RWPE2 (cell line): ENCODE data around the gene SGSM2.

ENCODE experiments used
- ATAC-seq: fragments of 200-7000 bp; cut with Tn5 transposase; 3 replicates; pipeline ENCODE4 v1.9.1; 2021; ENCODE audit warnings: low read depth
- DNase-seq: peaks from one replicate; pipeline ENCODE4 v3.0.0-alpha.2; 2020; ENCODE audit warnings: low spot score
- H3K27ac ChIP-seq: fragments of 450-650 bp; 2 replicates; pipeline ENCODE4 v1.5.1; 2017; ENCODE audit warnings: mild to moderate bottlenecking; ENCODE audit not compliant: poor library complexity, severe bottlenecking
- H3K27me3 ChIP-seq: fragments of 250-450 bp; sonication (Bioruptor Pico); 2 replicates; pipeline ENCODE4 v1.5.1; 2021; ENCODE audit warnings: mild to moderate bottlenecking, moderate library complexity; ENCODE audit not compliant: insufficient read depth, poor library complexity, severe bottlenecking
- H3K36me3 ChIP-seq: fragments of 250-450 bp; sonication (Bioruptor Pico); 2 replicates; pipeline ENCODE4 v1.5.1; 2020; ENCODE audit warnings: low read depth, mild to moderate bottlenecking, moderate library complexity
- H3K4me1 ChIP-seq: fragments of 250-450 bp; sonication (Bioruptor Pico); 2 replicates; pipeline ENCODE4 v1.5.1; 2021; ENCODE audit warnings: mild to moderate bottlenecking, moderate library complexity; ENCODE audit not compliant: insufficient read depth, poor library complexity, severe bottlenecking
- H3K4me3 ChIP-seq: fragments of 250-450 bp; sonication (Bioruptor Pico); 2 replicates; pipeline ENCODE4 v1.5.1; 2021; ENCODE audit warnings: mild to moderate bottlenecking, moderate library complexity; ENCODE audit not compliant: severe bottlenecking
- H3K9me3 ChIP-seq: fragments of 250-450 bp; sonication (Bioruptor Pico); 2 replicates; pipeline ENCODE4 v1.5.1; 2021; ENCODE audit warnings: mild to moderate bottlenecking, moderate library complexity; ENCODE audit not compliant: severe bottlenecking
- CTCF ChIP-seq: fragments of 450-650 bp; IDR thresholded peaks from one replicate; pipeline ENCODE4 v1.5.1; 2017; ENCODE audit warnings: mild to moderate bottlenecking, moderate library complexity; ENCODE audit not compliant: poor library complexity, severe bottlenecking

The SGSM2 gene

GRCh38 chr17:2362416-2362815, 25.1 kb downstream of the SGSM2 start:
- H3K27ac ChIP-seq, result no peak overlapping the region
- ATAC-seq (no peak), DNase-seq (no peak)
- peaks cover 17% of the 10 kb centered on the region for H3K4me1 ChIP-seq
- no peak overlapping the region for H3K4me3 ChIP-seq
- H3K9me3 ChIP-seq, result no peaks in the 10 kb centered on the region
- TF ChIP-seq CTCF, result no peak
- H3K36me3 ChIP-seq, result peaks cover 4% of the 10 kb centered on the region; the same call in 1 of the 2 replicates
- H3K27me3 ChIP-seq, result no peaks in the 10 kb centered on the region

- DNase-seq (no peak), ATAC-seq (no peak)
- Histone ChIP-seq H3K4me3 (no peak overlapping the region), H3K36me3 (peaks cover 4% of the 10 kb centered on the region; the same call in 1 of the 2 replicates), H3K27ac (no peak overlapping the region), H3K27me3 (no peaks in the 10 kb centered on the region), H3K9me3 (no peaks in the 10 kb centered on the region), H3K4me1 (peaks cover 17% of the 10 kb centered on the region)
- no peak for TF ChIP-seq CTCF
Measured at GRCh38 chr17:2362881-2363280, 25.6 kb downstream of the SGSM2 start.

GRCh38 chr17:2363318-2363717, 26.0 kb downstream of the SGSM2 start:
- Histone ChIP-seq H3K4me3 (no peak overlapping the region), H3K9me3 (no peaks in the 10 kb centered on the region), H3K27me3 (no peaks in the 10 kb centered on the region), H3K36me3 (peaks cover 4% of the 10 kb centered on the region; the same call in 1 of the 2 replicates), H3K4me1 (peaks cover 17% of the 10 kb centered on the region), H3K27ac (no peak overlapping the region)
- no peak for TF ChIP-seq CTCF
- DNase-seq, result no peak
- ATAC-seq, result no peak

- no peak for ATAC-seq
- DNase-seq, result no peak
- Histone ChIP-seq H3K4me1 (peaks cover 14% of the 10 kb centered on the region), H3K27me3 (no peaks in the 10 kb centered on the region), H3K4me3 (no peak overlapping the region), H3K27ac (no peak overlapping the region), H3K36me3 (peaks cover 4% of the 10 kb centered on the region; the same call in 1 of the 2 replicates), H3K9me3 (no peaks in the 10 kb centered on the region)
- no peak for TF ChIP-seq CTCF
Measured at GRCh38 chr17:2363851-2364762, 26.8 kb downstream of the SGSM2 start.

- Histone ChIP-seq H3K36me3 (peaks cover 4% of the 10 kb centered on the region; the same call in 1 of the 2 replicates), H3K9me3 (no peaks in the 10 kb centered on the region), H3K27ac (no peak overlapping the region), H3K4me1 (peaks cover 8% of the 10 kb centered on the region), H3K27me3 (no peaks in the 10 kb centered on the region), H3K4me3 (no peak overlapping the region)
- no peak for ATAC-seq
- TF ChIP-seq CTCF, result no peak
- peak; percentile 55 for DNase-seq
Measured at GRCh38 chr17:2364763-2365116, 27.4 kb downstream of the SGSM2 start.
